Measurements from ENCODE around the gene STON2. TPM values are rescaled to one million over a fixed set of nuclear protein-coding genes. Genes with fewer than 3 reads are reported as not detected.

STON2 gene
- total and polyA plus RNA-seq, 4 donors: 1.9 to 30.0 (median 7.3) TPM

DNA sequence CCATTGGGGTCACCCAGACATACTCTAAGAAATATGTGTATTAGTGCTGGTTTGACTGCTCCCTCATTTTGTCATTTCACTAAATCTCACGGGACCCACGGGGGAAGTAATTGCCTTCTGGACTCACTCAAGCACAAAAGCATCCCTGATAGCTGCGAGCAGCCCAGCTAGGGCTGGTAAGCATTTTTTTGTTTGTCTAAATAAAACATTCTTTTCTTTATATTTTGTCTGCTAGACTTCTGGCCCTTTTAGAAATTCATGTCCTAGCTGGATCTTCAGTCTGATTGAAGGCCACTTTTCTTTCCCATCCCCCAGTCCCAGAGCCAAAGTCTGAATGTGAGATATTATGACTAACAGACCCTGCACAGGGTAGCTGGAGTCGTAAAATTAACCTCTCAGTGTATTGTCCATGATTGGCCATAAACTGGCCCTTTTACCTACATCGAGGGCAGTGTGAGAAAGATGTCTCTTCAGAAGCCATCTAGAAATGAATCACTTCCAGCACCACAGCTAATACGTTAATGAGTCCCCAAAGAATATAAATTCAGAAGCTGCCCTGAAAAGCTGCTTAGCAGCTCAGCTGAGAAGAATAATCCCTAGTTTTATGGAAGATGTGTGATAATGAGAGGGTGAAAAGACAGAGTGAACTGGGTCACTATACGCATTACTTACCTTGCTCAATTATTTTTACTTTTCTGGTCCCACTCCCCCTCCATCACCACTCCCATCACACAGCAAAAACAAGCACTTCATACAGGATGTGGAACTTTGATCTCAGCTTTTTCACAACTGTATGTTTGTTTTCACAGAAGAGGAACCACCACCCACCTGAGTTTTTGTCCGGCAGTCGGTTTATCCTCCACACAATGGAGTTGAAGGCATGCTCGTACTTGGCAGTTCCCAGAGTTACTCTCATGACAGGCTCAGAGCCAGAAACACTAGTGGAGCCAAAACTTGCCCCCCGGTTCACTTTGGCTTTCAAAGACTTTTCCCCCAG is 123.8 kb downstream of the STON2 start:
- H3K4me1 ChIP-seq (ENCODE audit: control insufficient read depth in 4 of 4, insufficient read depth in 4 of 4, low read length in 3 of 4): peaks cover 0 to 2% (median 0%) of the 10 kb centered on the region in 4 donors
- 80% methylated on average over 11 of the region's 11 CpGs for WGBS
- peaks cover 0 to 5% (median 0%) of the 10 kb centered on the region in 4 donors for H3K36me3 ChIP-seq (ENCODE audit: control insufficient read depth in 4 of 4, insufficient read depth in 3 of 4, low read depth in 1 of 4, low read length in 3 of 4)
- no peak overlapping the region for H3K9ac ChIP-seq (ENCODE audit: low read depth in 1 of 2, low read length in 2 of 2)
- H3K4me3 ChIP-seq (ENCODE audit: low read depth in 1 of 3, low read length in 3 of 3): no peak overlapping the region
- H3K27ac ChIP-seq (ENCODE audit: low read depth in 1 of 2, low read length in 2 of 2): no peak overlapping the region
- TF ChIP-seq, protein P1, sequence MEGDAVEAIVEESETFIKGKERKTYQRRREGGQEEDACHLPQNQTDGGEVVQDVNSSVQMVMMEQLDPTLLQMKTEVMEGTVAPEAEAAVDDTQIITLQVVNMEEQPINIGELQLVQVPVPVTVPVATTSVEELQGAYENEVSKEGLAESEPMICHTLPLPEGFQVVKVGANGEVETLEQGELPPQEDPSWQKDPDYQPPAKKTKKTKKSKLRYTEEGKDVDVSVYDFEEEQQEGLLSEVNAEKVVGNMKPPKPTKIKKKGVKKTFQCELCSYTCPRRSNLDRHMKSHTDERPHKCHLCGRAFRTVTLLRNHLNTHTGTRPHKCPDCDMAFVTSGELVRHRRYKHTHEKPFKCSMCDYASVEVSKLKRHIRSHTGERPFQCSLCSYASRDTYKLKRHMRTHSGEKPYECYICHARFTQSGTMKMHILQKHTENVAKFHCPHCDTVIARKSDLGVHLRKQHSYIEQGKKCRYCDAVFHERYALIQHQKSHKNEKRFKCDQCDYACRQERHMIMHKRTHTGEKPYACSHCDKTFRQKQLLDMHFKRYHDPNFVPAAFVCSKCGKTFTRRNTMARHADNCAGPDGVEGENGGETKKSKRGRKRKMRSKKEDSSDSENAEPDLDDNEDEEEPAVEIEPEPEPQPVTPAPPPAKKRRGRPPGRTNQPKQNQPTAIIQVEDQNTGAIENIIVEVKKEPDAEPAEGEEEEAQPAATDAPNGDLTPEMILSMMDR (IDR thresholded peaks at IDR 0.05; ENCODE audit: low read depth, low read length, missing input control): no peak
- TF ChIP-seq HNF4G (IDR thresholded peaks at IDR 0.05) (no peak), NR2F2 (IDR thresholded peaks at IDR 0.05) (no peak)
- TF ChIP-seq, protein P2, sequence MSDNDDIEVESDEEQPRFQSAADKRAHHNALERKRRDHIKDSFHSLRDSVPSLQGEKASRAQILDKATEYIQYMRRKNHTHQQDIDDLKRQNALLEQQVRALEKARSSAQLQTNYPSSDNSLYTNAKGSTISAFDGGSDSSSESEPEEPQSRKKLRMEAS (IDR thresholded peaks at IDR 0.05): no peak
- DNase-seq (ENCODE audit: low spot score): no peak
- H3K9me3 ChIP-seq (ENCODE audit: control insufficient read depth in 4 of 4, low read length in 3 of 4): no peaks in the 10 kb centered on the region
- no peaks in the 10 kb centered on the region for H3K27me3 ChIP-seq (ENCODE audit: control insufficient read depth in 4 of 4, insufficient read depth in 4 of 4, low read length in 3 of 4)

DNA sequence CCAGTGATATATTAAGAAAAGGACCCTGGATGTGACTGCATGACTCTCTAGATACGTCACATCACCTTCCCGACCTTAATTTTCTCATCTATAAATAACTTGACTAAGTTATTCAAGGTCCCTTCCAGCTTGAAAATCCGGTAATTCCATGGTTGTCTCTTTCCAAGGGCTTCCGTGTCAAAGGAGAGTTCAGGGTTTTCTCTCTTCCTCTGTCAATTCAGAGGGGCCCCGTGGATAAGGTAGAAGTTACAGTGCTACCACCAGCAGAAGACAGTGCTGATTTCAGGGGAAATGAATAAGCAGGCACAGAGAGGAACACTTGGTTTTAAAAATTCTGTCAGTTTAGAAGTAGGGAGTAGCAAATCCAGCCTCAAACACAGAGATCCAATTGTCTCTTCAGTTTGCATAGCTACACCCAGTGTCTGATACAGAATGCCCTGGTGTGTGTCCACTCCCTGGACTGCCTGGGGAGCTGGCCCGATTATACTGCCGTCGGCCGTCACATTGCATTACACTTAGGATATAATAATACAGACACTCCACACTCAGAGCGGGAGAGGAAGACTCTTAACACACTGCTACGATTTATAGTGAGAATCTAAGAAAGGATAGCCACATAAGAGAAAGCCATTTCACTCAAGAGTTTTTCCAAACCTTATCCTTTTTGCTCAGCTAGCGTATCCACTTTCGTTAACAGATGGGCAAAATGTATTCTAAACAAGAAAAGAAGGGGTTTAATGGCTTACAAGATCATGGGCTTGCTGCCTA is 124.6 kb downstream of the STON2 start:
- WGBS: 83% methylated on average over 13 of the region's 13 CpGs
- TF ChIP-seq, protein P3, sequence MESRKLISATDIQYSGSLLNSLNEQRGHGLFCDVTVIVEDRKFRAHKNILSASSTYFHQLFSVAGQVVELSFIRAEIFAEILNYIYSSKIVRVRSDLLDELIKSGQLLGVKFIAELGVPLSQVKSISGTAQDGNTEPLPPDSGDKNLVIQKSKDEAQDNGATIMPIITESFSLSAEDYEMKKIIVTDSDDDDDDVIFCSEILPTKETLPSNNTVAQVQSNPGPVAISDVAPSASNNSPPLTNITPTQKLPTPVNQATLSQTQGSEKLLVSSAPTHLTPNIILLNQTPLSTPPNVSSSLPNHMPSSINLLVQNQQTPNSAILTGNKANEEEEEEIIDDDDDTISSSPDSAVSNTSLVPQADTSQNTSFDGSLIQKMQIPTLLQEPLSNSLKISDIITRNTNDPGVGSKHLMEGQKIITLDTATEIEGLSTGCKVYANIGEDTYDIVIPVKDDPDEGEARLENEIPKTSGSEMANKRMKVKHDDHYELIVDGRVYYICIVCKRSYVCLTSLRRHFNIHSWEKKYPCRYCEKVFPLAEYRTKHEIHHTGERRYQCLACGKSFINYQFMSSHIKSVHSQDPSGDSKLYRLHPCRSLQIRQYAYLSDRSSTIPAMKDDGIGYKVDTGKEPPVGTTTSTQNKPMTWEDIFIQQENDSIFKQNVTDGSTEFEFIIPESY (IDR thresholded peaks at IDR 0.05): no peak
- no peak for TF ChIP-seq YY1 (IDR thresholded peaks at IDR 0.05)
- TF ChIP-seq NR2F2 (IDR thresholded peaks at IDR 0.05): peak; percentile 17
- H3K9ac ChIP-seq (ENCODE audit: low read depth in 1 of 2, low read length in 2 of 2): no peak overlapping the region

DNA sequence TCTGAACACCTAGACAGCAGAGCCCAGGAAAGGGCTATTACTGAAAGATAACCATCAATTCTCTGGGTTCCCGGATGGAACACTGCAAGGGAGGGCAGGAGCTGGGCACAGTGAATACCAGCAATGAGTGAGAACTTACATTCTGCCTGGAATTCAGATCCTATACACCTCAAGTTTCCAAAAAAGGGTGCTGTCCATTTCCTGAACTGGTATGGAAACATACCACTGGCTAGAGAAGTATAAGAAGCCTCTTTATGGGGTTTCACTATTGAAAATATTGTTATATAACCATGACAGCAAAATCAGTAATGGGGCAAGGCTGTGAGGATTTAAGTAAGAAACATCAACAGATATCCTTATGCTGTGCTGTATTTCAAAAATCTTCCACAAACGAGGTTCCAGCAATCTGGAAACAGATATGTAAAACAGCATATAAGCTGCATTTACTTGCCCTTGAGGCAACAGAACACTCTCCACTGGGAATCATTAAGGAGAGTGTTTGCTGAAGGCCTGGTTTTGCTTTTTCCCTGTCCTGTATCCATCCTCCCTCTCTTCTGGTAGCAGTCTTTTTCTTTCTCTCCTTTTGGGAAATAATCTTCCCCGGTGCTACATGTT is 126.1 kb downstream of the STON2 start:
- Histone ChIP-seq H3K36me3 (ENCODE audit: control insufficient read depth in 4 of 4, insufficient read depth in 3 of 4, low read depth in 1 of 4, low read length in 3 of 4) (peaks cover 0 to 5% (median 0%) of the 10 kb centered on the region in 4 donors), H3K9ac (ENCODE audit: low read depth in 1 of 2, low read length in 2 of 2) (no peak overlapping the region), H3K4me1 (ENCODE audit: control insufficient read depth in 4 of 4, insufficient read depth in 4 of 4, low read length in 3 of 4) (peaks cover 0 to 5% (median 1%) of the 10 kb centered on the region in 4 donors), H3K27me3 (ENCODE audit: control insufficient read depth in 4 of 4, insufficient read depth in 4 of 4, low read length in 3 of 4) (no peaks in the 10 kb centered on the region), H3K9me3 (ENCODE audit: control insufficient read depth in 4 of 4, low read length in 3 of 4) (no peaks in the 10 kb centered on the region), H3K27ac (ENCODE audit: low read depth in 1 of 2, low read length in 2 of 2) (no peak overlapping the region), H3K4me3 (ENCODE audit: low read depth in 1 of 3, low read length in 3 of 3) (no peak overlapping the region)
- 96% methylated on average over 3 of the region's 3 CpGs for WGBS
- DNase-seq (ENCODE audit: low spot score): no peak
- no peak for TF ChIP-seq GABPA (IDR thresholded peaks at IDR 0.05 in 1 of 2, conservative IDR thresholded peaks at IDR 0.05 in 1 of 2)
- no peak for TF ChIP-seq NR2F2 (IDR thresholded peaks at IDR 0.05)
- no peak for TF ChIP-seq SP1 (IDR thresholded peaks at IDR 0.05)
- TF ChIP-seq, protein P4, sequence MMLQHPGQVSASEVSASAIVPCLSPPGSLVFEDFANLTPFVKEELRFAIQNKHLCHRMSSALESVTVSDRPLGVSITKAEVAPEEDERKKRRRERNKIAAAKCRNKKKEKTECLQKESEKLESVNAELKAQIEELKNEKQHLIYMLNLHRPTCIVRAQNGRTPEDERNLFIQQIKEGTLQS (IDR thresholded peaks at IDR 0.05): no peak
- no peak for TF ChIP-seq TAF1 (conservative IDR thresholded peaks at IDR 0.05)
- TF ChIP-seq FOXA2 (IDR thresholded peaks at IDR 0.05): no peak
- TF ChIP-seq, protein P2 (IDR thresholded peaks at IDR 0.05): no peak
- TF ChIP-seq, protein P1 (IDR thresholded peaks at IDR 0.05; ENCODE audit: low read depth, low read length, missing input control): no peak
- TF ChIP-seq RAD21 (IDR thresholded peaks at IDR 0.05): no peak
- TF ChIP-seq YY1 (IDR thresholded peaks at IDR 0.05): no peak
- TF ChIP-seq, protein P3 (IDR thresholded peaks at IDR 0.05): no peak
- TF ChIP-seq RXRA (IDR thresholded peaks at IDR 0.05): no peak

More for the DNA sequence above, 124.6 kb downstream of the STON2 start:
- Histone ChIP-seq H3K4me3 (ENCODE audit: low read depth in 1 of 3, low read length in 3 of 3) (no peak overlapping the region), H3K27me3 (ENCODE audit: control insufficient read depth in 4 of 4, insufficient read depth in 4 of 4, low read length in 3 of 4) (no peaks in the 10 kb centered on the region), H3K27ac (ENCODE audit: low read depth in 1 of 2, low read length in 2 of 2) (no peak overlapping the region), H3K36me3 (ENCODE audit: control insufficient read depth in 4 of 4, insufficient read depth in 3 of 4, low read depth in 1 of 4, low read length in 3 of 4) (peaks cover 0 to 5% (median 0%) of the 10 kb centered on the region in 4 donors), H3K4me1 (ENCODE audit: control insufficient read depth in 4 of 4, insufficient read depth in 4 of 4, low read length in 3 of 4) (peaks cover 0 to 2% (median 0%) of the 10 kb centered on the region in 4 donors), H3K9me3 (ENCODE audit: control insufficient read depth in 4 of 4, low read length in 3 of 4) (no peaks in the 10 kb centered on the region)
- DNase-seq (ENCODE audit: low spot score): no peak
